HG03025 (cell line): ENCODE measurements around the gene FAM193A.
"Not testable (repeated sequence)": the region's sequence is repeated elsewhere in the genome, so short reads cannot be mapped to it uniquely, and the experiment has no call there.

Experiments used
- ATAC-seq: cut with Tn5 transposase; IDR thresholded peaks from one replicate; pipeline ENCODE4 v1.9.1; 2021; ENCODE audit warnings: mild to moderate bottlenecking, moderate library complexity; ENCODE audit not compliant: unreplicated experiment, low FRiP score

Gene FAM193A

DNA sequence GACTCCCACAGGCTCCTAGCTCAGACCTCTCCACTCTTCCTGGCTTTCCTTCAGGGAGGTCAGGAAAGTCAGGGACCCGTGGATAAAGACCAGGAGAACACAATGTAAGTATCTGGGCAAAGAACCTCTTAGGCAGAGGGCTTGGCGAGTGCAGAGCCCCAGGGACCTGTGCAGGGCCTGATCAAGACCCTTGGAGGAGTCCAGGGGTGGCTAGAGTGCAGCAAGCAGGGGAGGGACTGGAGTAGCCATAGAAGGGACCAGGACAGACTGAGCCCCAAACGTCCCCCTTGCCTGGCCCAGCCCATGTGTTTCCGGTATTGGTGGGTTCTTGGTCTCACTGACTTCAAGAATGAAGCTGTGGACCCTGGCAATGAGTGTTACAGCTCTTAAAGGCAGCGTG, 225.6 kb downstream of the FAM193A start:
- no peak for ATAC-seq

DNA sequence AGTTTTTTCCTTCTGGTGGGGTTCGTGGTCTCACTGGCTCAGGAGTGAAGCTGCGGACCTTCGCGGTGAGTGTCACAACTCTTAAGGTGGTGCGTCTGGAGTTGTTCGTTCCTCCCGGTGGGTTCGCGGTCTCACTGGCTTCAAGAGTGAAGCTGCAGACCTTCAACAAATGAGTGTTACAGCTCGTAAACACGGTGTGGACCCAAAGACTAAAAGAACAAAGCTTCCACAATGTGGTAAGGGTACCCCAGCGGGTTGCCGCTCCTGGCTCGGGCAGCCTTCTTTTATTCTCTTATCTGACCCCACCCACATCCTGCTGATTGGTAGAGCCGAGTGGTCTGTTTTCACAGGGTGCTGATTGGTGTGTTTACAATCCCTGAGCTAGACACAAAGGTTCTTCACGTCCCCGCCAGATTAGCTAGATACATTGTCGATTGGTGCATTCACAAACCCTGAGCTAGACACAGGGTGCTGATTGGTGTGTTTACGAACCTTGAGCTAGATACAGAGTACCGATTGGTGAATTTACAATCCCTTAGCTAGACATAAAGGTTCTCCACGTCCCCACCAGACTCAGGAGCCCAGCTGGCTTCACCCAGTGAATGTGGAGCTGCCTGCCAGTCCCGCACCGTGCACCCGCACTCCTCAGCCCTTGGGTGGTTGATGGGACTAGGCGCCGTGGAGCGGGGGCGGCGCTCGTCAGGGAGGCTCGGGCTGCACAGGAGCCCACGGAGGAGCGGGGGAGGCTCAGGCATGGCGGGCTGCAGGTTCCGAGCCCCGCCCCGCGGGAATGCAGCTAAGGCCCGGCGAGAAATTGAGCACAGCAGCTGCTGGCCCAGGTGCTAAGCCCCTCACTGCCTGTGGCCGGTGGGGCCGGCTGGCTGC, 226.3 kb downstream of the FAM193A start:
- not testable (repeated sequence) for ATAC-seq

DNA sequence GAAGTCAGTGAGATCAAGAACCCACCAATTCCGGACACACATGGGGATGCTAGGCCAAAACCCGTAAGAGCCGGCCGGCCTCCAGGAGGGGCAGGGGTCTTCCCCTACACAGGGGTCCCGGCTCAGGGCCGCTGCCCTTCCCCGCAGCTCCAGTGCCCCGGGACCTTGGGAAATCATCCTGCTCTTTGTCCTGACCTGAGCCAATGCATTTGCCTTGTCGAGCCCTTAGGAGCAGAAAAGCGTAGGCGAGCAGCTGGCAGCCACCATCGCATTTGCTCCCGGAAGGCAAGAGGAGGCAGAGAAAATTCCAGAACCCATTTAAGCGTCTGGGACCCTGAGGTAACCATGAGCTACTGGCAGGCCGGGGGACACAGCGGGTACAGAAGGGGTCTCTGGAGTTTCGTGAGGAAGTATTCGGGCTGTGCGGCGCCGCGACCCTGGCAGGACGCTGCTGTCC, 227.1 kb downstream of the FAM193A start:
- no peak for ATAC-seq

DNA sequence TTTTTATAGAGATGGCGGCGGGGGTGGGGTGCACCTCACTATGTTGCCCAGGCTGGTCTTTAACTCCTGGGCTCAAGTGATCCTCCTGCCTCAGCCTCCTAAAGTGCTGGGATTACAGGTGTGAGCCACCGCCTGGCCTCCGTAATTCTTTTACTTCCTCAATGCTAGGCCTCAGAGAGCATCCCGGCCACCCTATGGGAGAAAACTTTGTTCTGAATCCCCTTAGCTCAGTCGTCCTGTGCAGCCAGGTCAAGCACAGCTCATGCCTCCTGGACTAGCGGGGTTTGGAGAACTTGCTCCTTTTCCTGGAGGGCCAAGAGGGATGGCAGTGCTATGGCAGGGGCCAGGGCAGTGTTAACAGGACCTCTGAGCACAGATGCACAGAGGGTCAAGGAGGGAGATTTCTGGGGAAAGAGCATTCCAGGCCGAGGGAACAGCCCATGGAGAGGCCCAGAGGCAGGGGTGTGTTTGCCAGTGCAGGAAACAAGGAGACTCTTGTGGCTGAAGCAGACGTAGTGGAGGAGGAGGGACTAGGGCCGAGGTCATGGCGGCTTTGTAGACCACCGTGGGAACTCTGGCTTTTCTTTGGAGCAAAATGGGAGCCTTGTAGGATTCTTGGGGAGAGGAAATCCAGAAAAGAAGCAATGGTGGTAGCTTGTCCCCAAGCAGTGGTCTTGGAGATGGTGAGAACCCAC, 229.5 kb downstream of the FAM193A start:
- no peak for ATAC-seq

DNA sequence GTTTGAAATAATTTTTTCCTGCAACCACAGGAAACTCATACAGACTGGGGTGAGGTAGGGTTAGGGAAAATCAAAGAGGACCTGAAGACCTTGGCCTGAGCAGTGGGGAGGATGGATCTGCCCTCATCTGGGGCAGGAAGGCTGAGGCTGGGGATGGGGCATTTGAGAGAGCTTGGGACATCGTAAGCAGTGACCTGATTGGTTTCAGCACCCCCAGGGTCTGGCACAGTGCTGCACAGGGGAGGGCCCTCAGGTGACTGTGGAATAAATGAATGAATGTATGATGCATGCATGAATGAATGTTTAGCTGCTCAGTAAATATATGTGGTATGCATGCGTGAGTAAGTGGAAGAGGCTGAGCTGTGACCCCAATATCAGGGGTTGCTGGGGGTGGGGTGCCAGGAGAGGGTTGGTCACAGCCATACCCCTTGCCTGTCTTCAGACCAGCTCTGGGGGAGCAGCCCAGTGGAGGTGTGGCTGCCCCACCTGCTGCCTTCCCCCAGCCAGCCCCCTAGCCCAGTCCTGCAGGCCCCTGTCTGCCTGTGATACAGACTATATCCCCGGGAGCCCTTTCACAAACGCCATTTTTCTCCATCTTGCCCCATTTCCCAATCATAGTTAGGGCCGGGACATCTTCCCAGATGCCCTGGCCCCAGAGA, 230.7 kb downstream of the FAM193A start:
- ATAC-seq, result no peak

DNA sequence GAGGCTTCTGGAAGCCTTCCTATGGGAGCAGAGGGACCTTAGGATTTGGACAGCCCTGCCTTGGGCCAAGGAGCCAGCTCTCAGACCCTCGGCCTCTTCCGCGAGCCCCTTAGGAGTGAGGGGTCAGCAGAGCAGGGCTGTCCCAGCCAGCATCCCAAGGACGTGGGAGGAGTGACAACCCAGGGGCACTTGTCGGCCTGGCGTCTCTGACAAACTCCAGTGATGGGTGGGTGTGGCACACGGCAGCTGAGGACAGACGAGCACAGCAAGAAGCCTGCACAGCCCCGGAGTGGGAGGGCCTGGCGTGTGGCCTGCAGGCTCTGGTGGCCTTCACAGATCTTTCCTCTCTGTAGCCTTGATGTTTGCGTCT, 231.2 kb downstream of the FAM193A start:
- no peak for ATAC-seq

DNA sequence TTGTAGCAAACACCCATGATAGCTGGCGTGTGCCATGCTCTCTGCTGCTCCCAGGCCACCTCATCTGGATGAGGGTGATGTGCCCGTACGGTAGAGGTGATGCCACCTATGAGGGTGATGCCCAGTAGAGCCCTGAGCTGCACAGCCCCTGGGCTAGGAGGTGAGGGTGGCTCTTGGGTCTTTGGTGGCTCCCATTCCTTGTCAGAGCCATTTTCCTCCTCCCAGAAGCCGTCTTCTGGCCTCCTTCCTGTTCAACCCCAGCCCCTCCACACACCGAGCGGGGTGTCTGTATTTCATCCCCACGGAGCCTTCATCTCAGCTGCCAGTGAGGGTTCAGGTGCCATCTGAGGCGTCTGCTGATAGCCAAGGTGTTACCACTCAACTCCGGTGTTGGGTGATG, 231.7 kb downstream of the FAM193A start:
- ATAC-seq, result no peak

DNA sequence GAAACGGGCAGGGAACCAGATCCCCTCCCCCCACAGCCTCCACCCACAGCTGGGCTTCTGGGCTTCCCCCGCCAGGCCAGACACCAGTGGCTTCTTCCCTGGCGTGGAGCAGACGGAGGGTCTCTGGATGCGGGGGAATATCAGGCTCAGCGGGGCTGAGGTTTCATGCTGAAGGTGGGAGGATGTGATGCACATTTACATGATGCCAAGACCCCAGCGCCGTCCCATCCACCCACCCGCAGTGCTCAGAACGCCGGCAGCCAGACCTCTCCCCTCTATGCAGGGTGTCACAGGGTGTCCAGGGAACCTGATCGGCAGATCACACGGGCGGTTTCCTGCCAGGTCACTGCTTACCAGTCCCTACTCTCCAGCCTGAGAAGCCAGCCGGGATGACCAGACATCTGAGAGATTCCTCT, 232.5 kb downstream of the FAM193A start:
- ATAC-seq, result no peak

DNA sequence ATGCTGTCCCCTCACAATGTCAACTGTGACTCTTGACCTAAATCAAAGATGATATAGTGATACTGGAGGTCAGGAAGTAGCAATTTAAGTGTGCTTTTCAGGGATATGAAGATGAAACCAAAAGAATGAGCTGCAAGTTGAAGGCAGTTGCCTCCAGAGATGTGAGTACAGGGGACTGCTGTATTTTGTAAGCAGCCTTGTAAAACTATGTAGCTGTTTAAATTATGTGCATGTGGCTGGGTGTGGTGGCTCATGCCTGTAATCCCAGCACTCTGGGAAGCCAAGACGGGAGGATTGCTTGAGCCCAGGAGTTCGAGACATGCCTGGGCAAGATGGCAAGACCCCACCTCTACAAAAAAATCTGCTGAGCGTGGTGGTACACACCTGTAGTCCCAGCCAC, 234.8 kb downstream of the FAM193A start:
- ATAC-seq, result no peak

DNA sequence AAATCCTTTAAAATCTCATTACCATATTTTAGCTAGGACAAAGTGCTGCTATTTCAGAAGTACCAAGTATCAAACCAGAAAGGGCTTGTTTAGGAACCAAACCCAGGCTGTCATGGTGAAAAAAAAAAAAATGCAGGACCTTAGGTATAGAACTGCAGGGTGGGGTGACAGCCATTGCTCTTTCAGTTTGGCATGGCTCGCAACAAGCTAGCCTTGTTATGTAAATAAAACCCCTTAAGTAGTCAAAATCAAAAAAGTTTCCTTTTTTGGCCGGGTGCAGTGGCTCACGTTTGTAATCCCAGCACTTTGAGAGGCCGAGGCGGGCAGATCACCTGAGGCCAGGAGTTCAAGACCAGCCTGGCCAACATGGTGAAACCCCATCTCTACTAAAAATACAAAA, 244.2 kb downstream of the FAM193A start:
- not testable (repeated sequence) for ATAC-seq

DNA sequence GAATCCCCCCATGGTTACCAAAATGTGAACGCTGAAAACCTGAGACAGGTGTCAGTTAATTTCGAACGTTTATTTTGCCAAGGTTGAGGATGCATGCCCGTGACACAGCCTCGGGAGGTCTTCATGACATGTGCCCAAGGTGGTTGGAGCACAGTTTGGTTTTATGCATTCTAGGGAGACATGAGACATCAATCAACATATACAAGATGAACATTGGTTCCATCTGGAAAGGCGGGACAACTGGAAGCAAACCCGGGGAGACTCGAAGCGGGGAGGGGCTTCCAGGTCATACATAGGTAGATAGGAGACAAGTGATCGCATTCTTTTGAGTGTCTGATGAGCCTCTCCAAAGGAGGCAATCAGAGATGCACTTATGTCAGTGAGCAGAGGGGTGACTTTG, 245.5 kb downstream of the FAM193A start:
- no peak for ATAC-seq
